ENCODE measurements around the gene PPFIA3. TPM values are rescaled to one million over a fixed set of nuclear protein-coding genes. Genes with fewer than 3 reads are reported as not detected.
A peak's percentile ranks its signal among the peaks of the same experiment; 100 is the strongest.

PPFIA3 gene
- total RNA-seq, 1 experiment from 2014 or later: 33.6 TPM

DNA sequence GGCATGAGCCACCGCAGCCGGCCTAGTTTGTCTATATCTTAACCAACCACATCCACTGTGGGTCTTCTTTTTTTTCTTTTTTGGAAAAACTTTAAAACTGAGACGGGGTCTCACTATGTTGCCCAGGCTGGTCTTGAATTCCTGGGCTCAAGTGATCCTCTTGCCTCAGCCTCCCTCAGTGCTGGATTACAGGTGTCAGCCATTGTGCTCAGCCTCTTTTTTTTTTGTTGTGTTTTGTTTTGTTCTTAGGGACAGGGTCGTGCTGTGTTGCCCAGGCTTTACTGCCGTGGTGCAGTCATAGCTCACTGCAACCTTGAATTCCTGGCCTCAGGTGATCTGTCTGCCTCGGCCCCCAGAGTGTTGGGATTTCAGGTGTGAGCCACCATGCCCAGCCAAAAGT, 26.7 kb upstream of the PPFIA3 start:
- BruUV-seq (replicated peaks): no TSS peak
- no peaks in the 10 kb centered on the region for H3K9me3 ChIP-seq (ENCODE audit: low read depth, low read length, poor library complexity, severe bottlenecking)
- ChIA-PET POLR2A (ENCODE audit: low non-redundant PET) (no interaction called here), CTCF (no interaction called here)
- DNase-seq (ENCODE audit: low spot score): no peak
- H3K27ac ChIP-seq (ENCODE audit: low read depth, low read length, poor library complexity, severe bottlenecking): no peak overlapping the region
- peaks cover 90% of the 10 kb centered on the region for H3K36me3 ChIP-seq (ENCODE audit: insufficient read depth, low read length, poor library complexity, severe bottlenecking)
- no peaks in the 10 kb centered on the region for H3K27me3 ChIP-seq (replicated peaks; ENCODE audit: insufficient read depth, low read depth, low read length, poor library complexity)
- intact Hi-C loops (cut with micrococcal nuclease; ENCODE audit: unreplicated experiment): no loop called here
- TF ChIP-seq, protein P1, sequence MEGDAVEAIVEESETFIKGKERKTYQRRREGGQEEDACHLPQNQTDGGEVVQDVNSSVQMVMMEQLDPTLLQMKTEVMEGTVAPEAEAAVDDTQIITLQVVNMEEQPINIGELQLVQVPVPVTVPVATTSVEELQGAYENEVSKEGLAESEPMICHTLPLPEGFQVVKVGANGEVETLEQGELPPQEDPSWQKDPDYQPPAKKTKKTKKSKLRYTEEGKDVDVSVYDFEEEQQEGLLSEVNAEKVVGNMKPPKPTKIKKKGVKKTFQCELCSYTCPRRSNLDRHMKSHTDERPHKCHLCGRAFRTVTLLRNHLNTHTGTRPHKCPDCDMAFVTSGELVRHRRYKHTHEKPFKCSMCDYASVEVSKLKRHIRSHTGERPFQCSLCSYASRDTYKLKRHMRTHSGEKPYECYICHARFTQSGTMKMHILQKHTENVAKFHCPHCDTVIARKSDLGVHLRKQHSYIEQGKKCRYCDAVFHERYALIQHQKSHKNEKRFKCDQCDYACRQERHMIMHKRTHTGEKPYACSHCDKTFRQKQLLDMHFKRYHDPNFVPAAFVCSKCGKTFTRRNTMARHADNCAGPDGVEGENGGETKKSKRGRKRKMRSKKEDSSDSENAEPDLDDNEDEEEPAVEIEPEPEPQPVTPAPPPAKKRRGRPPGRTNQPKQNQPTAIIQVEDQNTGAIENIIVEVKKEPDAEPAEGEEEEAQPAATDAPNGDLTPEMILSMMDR (conservative IDR thresholded peaks at IDR 0.05; ENCODE audit: low read depth, low read length): no peak
- no peak for TF ChIP-seq EZH2 (IDR thresholded peaks at IDR 0.05; ENCODE audit: borderline replicate concordance, low read depth, low read length, poor library complexity, severe bottlenecking)
- no peak overlapping the region for H3K4me3 ChIP-seq (ENCODE audit: low read depth, low read length, poor library complexity, severe bottlenecking)
- H3K4me1 ChIP-seq (ENCODE audit: insufficient read depth, low read length, poor library complexity, severe bottlenecking): no peaks in the 10 kb centered on the region

DNA sequence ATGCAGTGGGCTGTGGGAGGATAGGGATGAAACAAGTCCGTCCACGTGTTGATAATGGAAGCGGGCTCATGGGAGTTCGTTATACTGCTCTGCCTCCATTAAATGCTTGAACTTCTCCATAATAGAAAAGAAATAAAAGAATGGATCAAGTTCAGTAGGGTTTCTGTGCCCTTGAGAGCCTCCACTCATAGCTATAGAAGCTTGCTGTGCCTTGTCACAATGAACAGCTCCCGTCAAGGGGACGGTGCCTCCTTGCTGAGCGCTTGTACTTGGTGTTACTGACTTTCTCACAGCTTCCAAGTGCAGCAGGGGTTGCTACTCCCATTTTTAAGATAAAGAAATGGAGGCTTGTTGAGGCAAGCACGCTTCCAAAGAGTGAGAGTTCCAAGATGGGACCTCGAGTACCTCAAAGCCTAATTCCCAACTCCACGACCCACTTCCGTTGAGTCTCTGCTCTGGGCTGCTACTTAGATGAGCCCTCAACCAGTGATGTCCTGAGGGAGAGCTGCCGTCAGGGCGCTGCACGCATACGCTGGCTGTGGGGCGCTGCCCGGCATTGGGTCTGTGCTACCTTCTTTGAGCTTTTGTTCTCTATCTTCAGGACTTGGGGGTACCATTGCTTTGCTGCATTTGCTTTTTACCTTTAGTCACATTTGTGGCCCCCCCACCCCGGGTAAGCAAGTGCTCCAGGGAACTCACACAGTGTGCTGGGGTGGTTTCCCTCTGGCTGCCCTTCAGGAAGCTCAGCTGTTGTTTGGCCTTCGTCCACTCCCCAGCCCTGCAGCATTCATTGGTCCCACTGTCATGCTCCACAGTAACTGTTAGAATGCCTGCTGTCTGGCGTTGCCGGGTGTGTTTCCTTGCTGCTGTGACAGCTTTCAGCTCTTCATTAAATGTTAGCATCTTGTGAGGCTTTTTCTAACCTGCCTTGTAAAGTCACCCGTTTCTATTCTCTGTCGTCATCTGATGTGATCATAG, 24.6 kb upstream of the PPFIA3 start:
- intact Hi-C loops (cut with micrococcal nuclease; ENCODE audit: unreplicated experiment): loop anchor here (5.0 kb wide), 2 partner anchors 113 to 348 kb away; partner anchors contain the start of gene SLC17A7
- no peak overlapping the region for H3K4me3 ChIP-seq (ENCODE audit: low read depth, low read length, poor library complexity, severe bottlenecking)
- CTCF ChIA-PET: interaction anchor here (0.9 to 1.1 kb wide), 2 partner anchors 12 to 17 kb away, joined by 3 to 6 read pairs; no protein-coding TSS in a partner anchor
- no peaks in the 10 kb centered on the region for H3K4me1 ChIP-seq (ENCODE audit: insufficient read depth, low read length, poor library complexity, severe bottlenecking)
- peaks cover 92% of the 10 kb centered on the region for H3K36me3 ChIP-seq (ENCODE audit: insufficient read depth, low read length, poor library complexity, severe bottlenecking)
- no peaks in the 10 kb centered on the region for H3K9me3 ChIP-seq (ENCODE audit: low read depth, low read length, poor library complexity, severe bottlenecking)
- no peaks in the 10 kb centered on the region for H3K27me3 ChIP-seq (replicated peaks; ENCODE audit: insufficient read depth, low read depth, low read length, poor library complexity)
- no TSS peak for BruUV-seq (replicated peaks)
- H3K27ac ChIP-seq (ENCODE audit: low read depth, low read length, poor library complexity, severe bottlenecking): no peak overlapping the region
- POLR2A ChIA-PET (ENCODE audit: low non-redundant PET): interaction anchor here (0.6 kb wide), 1 partner anchor 120 kb away, joined by 3 read pairs; no protein-coding TSS in a partner anchor
- DNase-seq (ENCODE audit: low spot score): no peak
- TF ChIP-seq, protein P1 (conservative IDR thresholded peaks at IDR 0.05; ENCODE audit: low read depth, low read length): no peak
- TF ChIP-seq EZH2 (IDR thresholded peaks at IDR 0.05; ENCODE audit: borderline replicate concordance, low read depth, low read length, poor library complexity, severe bottlenecking): no peak

DNA sequence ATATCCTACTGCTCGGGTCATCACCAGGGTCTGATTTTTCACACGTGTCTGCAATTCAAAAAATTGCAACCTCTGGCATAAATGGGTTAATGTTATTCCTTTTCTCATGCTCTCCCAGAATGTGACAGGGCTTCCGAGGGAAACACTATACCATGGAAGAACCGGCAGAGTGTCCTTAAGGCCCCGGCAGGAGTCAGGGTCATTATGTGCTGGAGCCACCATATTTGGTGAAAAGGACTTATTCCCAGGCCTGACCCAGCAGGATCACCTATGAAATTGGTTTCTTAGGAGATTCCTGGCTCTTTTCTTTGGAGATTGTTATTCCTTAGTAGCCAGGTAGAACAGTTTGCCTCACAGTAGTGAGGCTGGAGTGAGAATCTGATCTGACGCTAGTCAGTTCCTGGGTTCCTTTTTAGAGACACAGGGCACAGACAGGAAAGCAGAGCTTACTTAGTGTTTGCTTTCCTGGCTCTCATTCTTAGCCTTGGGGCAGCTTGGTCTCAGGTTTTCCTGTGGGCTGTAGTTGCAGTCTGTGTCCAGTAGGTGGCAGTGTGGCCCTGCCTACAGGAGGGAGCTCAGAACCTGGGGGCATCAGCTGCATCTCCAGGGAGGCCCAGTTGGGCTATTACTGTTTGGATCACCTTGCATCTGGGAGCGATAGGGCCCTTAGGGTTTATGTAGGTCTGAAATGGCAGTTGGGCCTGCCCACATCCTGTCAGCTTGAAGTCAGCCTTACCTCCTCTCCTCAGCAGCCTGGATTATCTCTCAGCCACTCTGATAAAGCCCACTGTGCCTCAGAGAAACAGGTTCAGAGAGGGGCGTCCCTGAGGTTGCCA, 21.7 kb upstream of the PPFIA3 start:
- H3K4me3 ChIP-seq (ENCODE audit: low read depth, low read length, poor library complexity, severe bottlenecking): no peak overlapping the region
- H3K9me3 ChIP-seq (ENCODE audit: low read depth, low read length, poor library complexity, severe bottlenecking): no peaks in the 10 kb centered on the region
- ChIA-PET POLR2A (ENCODE audit: low non-redundant PET) (interaction anchor here (0.6 to 0.8 kb wide), 3 partner anchors 101 to 353 kb away, joined by 3 to 21 read pairs (median 10); no protein-coding TSS in a partner anchor), CTCF (interaction anchor here (0.5 to 2.0 kb wide), 23 partner anchors 9 to 178 kb away, joined by 3 to 43 read pairs (median 4); partner anchors contain the start of gene LIN7B)
- peak; percentile 90 for DNase-seq (ENCODE audit: low spot score)
- H3K27me3 ChIP-seq (replicated peaks; ENCODE audit: insufficient read depth, low read depth, low read length, poor library complexity): no peaks in the 10 kb centered on the region
- H3K36me3 ChIP-seq (ENCODE audit: insufficient read depth, low read length, poor library complexity, severe bottlenecking): peaks cover 89% of the 10 kb centered on the region
- intact Hi-C loops (cut with micrococcal nuclease; ENCODE audit: unreplicated experiment): loop anchor here (2.0 to 5.0 kb wide), 3 partner anchors 110 to 345 kb away; partner anchors contain the start of gene SLC17A7
- H3K4me1 ChIP-seq (ENCODE audit: insufficient read depth, low read length, poor library complexity, severe bottlenecking): peaks cover 7% of the 10 kb centered on the region
- no peak overlapping the region for H3K27ac ChIP-seq (ENCODE audit: low read depth, low read length, poor library complexity, severe bottlenecking)
- no TSS peak for BruUV-seq (replicated peaks)
- TF ChIP-seq, protein P1 (conservative IDR thresholded peaks at IDR 0.05; ENCODE audit: low read depth, low read length): peak; percentile 99
- no peak for TF ChIP-seq EZH2 (IDR thresholded peaks at IDR 0.05; ENCODE audit: borderline replicate concordance, low read depth, low read length, poor library complexity, severe bottlenecking)
